Small intestine (tissue), 7 donors: ENCODE data around the gene A3GALT2. TPM values are rescaled to one million over a fixed set of nuclear protein-coding genes. Genes with fewer than 3 reads are reported as not detected.
A peak's percentile ranks its signal among the peaks of the same experiment; 100 is the strongest.

Experiments
- DNase-seq, 2 donors: peaks; one replicate each; pipeline versions ENCODE4 v3.0.0 to v3.0.0-alpha.2; 2013
- FAIRE-seq: peaks from 2 replicates; lab custom pipeline; 2012; peaks lifted over from hg19 to GRCh38; lab: Jason Lieb, UNC
- H3K27ac ChIP-seq, 3 donors: one replicate each; pipeline ENCODE4 v1.5.1; 2013; ENCODE audit warnings: low read length in 2 of 3, mild to moderate bottlenecking in 2 of 3, control low read depth in 1 of 3, inconsistent platforms in 1 of 3, low read depth in 1 of 3, moderate library complexity in 1 of 3
- H3K27me3 ChIP-seq, 3 donors: one replicate each; pipeline ENCODE4 v1.6.1; 2013; ENCODE audit warnings: low read length in 3 of 3, inconsistent platforms in 1 of 3; ENCODE audit not compliant: control insufficient read depth in 3 of 3, insufficient read depth in 3 of 3
- H3K36me3 ChIP-seq, 3 donors: one replicate each; pipeline ENCODE4 v1.6.1; 2013; ENCODE audit warnings: low read length in 3 of 3, inconsistent platforms in 1 of 3, low read depth in 1 of 3, mild to moderate bottlenecking in 1 of 3, moderate library complexity in 1 of 3; ENCODE audit not compliant: control insufficient read depth in 3 of 3, insufficient read depth in 2 of 3
- H3K4me1 ChIP-seq, 3 donors: one replicate each; pipeline ENCODE4 v1.6.1; 2013; ENCODE audit warnings: low read length in 2 of 3, inconsistent platforms in 1 of 3, low read depth in 1 of 3, mild to moderate bottlenecking in 1 of 3, moderate library complexity in 1 of 3; ENCODE audit not compliant: control insufficient read depth in 3 of 3, insufficient read depth in 2 of 3
- H3K4me3 ChIP-seq, 3 donors: one replicate each; pipeline ENCODE4 v1.5.1; 2013; ENCODE audit warnings: low read length in 3 of 3, control low read depth in 1 of 3, inconsistent platforms in 1 of 3, low read depth in 1 of 3, mild to moderate bottlenecking in 1 of 3, moderate library complexity in 1 of 3
- H3K9me3 ChIP-seq, 2 donors: one replicate each; pipeline ENCODE4 v1.6.1; 2013; ENCODE audit warnings: low read depth in 1 of 2, low read length in 1 of 2; ENCODE audit not compliant: control insufficient read depth in 2 of 2, insufficient read depth in 1 of 2
- WGBS, 3 donors: extraction: QIAGEN DNeasy Blood & Tissue Kit; methylation state at CpG; one replicate each; pipeline ENCODE4 v1.1.7; 2013; 5-methylcytosine and 5-hydroxymethylcytosine counted together
- polyA plus RNA-seq, 4 donors: library from polyadenylated mRNA; stranded (reverse) in 3 of 4; unstranded in 1 of 4; fragments of 200-250 nt in 3 of 4; fragments of 120-200 nt in 1 of 4; gene quantifications; one replicate each; pipeline versions ENCODE4 v1.2.1 to v1.2.3, GENCODE V29; 2013
- donor health status: healthy with polysubstance abuse.
- donor health status: control.
- donor health status: control.
- donor health status: Bipolar disorder and iron deficiency.
- donor health status: healthy.

A3GALT2 gene
- polyA plus RNA-seq, 4 donors = 0.04 TPM; not detected in 3

DNA sequence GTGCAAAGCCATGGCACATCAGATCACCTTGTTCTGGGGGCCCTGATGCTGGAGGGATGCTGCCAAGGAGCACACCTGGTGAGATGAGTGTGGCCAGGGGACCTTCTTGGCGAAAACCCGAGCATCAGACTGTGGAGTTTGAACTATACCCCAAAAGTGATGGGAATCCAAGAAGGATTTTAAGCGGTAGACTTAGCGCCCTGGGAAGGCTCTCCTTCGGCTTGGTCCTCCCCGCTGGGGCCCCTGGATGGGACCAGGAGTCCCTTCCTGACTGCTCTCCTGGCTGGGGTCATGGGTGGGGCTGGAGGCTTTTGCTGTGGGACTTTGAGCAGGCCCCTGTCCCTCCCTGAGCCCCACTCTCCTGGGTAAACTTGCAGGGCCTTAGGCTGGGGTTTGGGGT, 54.1 kb downstream of the A3GALT2 start:
- Histone ChIP-seq H3K27ac (no peak overlapping the region), H3K4me1 (no peaks in the 10 kb centered on the region), H3K36me3 (peaks cover 0 to 59% (median 0%) of the 10 kb centered on the region in 3 donors), H3K9me3 (no peaks in the 10 kb centered on the region), H3K27me3 (no peaks in the 10 kb centered on the region), H3K4me3 (no peak overlapping the region)
- FAIRE-seq (no peak), DNase-seq (no peak)
- 91 to 96% (median 92%) methylated on average over 6 of the region's 6 CpGs for WGBS, 3 donors

DNA sequence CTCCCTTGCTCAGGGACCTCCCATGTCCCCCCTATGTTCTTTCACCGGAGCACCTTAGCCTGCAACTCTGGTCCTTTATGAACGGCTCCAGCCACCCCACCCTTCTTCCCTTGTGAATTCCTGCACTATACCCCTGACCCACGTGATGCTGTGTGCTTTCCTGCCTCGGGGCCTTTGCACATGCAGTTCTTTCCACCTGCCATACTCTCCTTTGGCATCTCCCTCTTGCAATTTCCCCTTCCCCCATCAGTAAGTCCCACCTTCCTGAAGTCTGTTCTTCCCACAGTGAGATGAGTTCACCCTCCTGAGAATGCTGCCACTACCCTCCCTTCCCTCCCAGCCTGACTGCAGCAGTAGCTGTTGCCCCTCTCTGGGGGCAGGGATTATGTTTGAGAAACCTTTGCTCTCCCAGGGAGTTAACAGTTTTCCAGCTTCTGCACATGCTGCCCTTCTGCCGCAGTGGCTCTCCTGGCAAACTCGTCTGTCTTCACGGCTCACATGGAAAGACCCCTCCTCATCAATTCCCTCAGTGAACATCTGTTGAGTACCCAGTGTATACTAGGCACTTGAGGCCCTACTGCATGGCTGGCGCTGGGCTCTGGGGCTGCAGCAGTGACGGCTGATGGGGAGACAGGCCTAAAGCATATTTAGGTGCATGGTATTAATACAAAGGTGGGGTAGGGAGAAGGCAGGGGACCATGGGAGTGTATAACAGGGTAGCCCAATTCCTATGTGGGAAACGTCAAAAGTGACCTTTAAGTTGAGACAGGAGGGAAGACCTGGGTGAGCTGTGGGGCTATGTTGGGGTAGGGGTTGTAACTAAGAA, 54.9 kb downstream of the A3GALT2 start:
- no peak overlapping the region for H3K27ac ChIP-seq
- FAIRE-seq = no peak

DNA sequence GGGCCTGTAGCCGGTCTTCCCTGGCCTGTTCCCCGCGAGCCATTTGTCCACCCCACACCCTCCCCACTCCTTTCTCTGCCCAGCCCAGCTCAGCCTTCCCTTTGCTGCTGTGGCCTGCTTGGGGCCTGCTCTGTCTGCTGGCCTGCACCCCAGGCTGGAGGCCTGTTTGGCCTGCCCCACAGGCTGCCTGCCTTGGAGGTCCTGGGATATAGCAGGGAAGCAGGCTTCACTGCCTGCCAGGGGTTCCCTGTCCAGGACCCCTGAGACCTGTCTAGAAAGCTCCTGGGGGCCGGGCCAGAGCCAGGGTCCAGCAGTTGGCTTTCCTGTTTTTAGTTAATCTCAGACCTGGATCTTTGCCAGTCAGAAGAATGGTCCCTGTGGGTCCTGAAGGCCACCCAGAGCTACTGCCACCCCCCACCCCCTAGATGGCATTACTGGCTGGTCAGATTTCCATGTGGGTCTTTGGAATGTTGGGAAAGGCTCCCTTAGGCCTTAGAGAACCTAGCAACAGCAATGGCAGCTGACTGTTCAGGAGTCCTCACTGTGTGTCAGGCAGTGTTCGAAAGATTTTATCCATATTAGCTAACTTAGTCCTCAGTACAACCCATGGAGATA, 56.9 kb downstream of the A3GALT2 start:
- H3K36me3 ChIP-seq = peaks cover 0 to 43% (median 0%) of the 10 kb centered on the region in 3 donors
- no peak overlapping the region for H3K27ac ChIP-seq
- H3K9me3 ChIP-seq = no peaks in the 10 kb centered on the region
- FAIRE-seq (no peak), DNase-seq (no peak)
- no peak overlapping the region for H3K4me3 ChIP-seq
- 84 to 100% (median 87%) methylated on average over 2 to 5 of the region's 5 CpGs for WGBS, 3 donors
- no peaks in the 10 kb centered on the region for H3K27me3 ChIP-seq
- peaks cover 3 to 10% (median 3%) of the 10 kb centered on the region in 3 donors for H3K4me1 ChIP-seq

More for the DNA sequence above, 54.9 kb downstream of the A3GALT2 start:
- Histone ChIP-seq H3K4me1 (no peaks in the 10 kb centered on the region), H3K9me3 (no peaks in the 10 kb centered on the region), H3K27me3 (no peaks in the 10 kb centered on the region), H3K4me3 (no peak overlapping the region), H3K36me3 (peaks cover 0 to 51% (median 0%) of the 10 kb centered on the region in 3 donors)
- DNase-seq = no peak
- WGBS, 3 donors = 82 to 88% (median 85%) methylated on average over 10 of the region's 10 CpGs

DNA sequence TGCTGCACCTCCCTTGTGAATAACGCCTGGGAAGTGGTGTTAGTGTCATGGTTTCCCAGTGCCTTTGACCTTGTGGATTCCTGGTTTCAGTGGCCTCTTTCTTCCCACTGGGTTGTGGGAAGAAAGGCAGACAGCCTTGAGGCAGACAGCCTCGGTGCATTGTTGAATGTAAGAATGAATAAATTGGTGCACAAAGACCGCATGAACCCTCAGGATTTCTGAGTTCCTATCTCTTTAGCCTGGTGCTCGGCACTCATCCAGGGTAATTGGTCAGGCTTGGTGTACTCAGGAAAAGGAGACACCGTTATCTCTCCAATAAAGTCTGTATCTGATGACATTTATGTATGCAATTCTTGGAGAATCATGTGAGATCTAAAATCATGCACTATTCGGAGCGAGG, 59.6 kb downstream of the A3GALT2 start:
- H3K9me3 ChIP-seq = no peaks in the 10 kb centered on the region
- H3K4me3 ChIP-seq = no peak overlapping the region
- no peaks in the 10 kb centered on the region for H3K27me3 ChIP-seq
- FAIRE-seq = no peak
- peaks cover 0 to 37% (median 0%) of the 10 kb centered on the region in 3 donors for H3K36me3 ChIP-seq
- peaks cover 11 to 26% (median 18%) of the 10 kb centered on the region in 3 donors for H3K4me1 ChIP-seq
- WGBS, 3 donors = 74 to 78% (median 75%) methylated on average over 7 of the region's 7 CpGs
- H3K27ac ChIP-seq = no peak overlapping the region
- DNase-seq = no peak

DNA sequence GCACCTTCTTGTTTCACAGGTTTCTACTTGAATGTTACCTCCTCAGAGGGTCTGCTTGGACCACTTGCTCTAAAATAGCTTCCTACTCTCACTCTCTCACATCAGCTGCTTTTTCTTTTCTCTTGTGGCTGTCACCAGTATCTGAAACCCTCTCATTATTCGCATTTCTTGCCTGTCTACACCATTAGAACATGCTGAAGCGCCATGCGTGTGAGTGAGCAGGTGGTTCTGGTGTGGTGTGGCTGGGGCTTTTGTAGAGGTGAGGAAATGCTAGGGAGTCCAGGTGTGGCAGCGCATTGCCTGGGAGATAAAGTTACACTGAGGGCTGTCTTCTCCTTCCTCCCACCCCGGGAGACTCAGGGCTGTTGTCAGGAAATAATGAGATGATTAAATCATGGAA, 60.5 kb downstream of the A3GALT2 start:
- Histone ChIP-seq H3K4me1 (peaks cover 11 to 26% (median 18%) of the 10 kb centered on the region in 3 donors), H3K27me3 (no peaks in the 10 kb centered on the region), H3K27ac (no peak overlapping the region), H3K9me3 (no peaks in the 10 kb centered on the region), H3K36me3 (peaks cover 0 to 29% (median 0%) of the 10 kb centered on the region in 3 donors), H3K4me3 (no peak overlapping the region)
- FAIRE-seq (no peak), DNase-seq (no peak)
- WGBS, 3 donors = 62 to 67% (median 64%) methylated on average over 5 of the region's 5 CpGs

DNA sequence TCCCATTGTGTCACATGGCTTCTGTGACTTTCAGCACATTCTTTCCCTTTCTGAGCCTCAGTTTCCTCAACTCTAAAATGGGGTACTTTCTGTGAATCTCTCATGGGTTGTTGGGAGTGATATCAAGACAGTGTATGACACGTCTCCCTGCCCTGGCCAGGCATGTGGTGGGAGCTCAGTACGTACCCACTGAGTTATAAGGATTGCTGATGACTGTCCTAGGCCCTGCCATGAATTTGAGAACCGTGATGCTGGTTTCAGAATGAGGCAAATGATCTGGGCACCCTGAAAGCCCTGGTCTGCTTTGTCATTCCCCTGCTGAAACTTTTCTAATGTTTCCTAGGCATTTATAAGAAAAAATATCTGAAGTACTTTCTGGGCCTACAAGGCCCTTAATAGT, 61.0 kb downstream of the A3GALT2 start:
- H3K9me3 ChIP-seq = no peaks in the 10 kb centered on the region
- H3K4me3 ChIP-seq = no peak overlapping the region
- no peak overlapping the region for H3K27ac ChIP-seq
- 87 to 94% (median 89%) methylated on average over 3 of the region's 3 CpGs for WGBS, 3 donors
- DNase-seq (no peak), FAIRE-seq (no peak)
- H3K36me3 ChIP-seq = peaks cover 0 to 26% (median 0%) of the 10 kb centered on the region in 3 donors
- H3K4me1 ChIP-seq = peaks cover 11 to 26% (median 18%) of the 10 kb centered on the region in 3 donors
- H3K27me3 ChIP-seq = no peaks in the 10 kb centered on the region

DNA sequence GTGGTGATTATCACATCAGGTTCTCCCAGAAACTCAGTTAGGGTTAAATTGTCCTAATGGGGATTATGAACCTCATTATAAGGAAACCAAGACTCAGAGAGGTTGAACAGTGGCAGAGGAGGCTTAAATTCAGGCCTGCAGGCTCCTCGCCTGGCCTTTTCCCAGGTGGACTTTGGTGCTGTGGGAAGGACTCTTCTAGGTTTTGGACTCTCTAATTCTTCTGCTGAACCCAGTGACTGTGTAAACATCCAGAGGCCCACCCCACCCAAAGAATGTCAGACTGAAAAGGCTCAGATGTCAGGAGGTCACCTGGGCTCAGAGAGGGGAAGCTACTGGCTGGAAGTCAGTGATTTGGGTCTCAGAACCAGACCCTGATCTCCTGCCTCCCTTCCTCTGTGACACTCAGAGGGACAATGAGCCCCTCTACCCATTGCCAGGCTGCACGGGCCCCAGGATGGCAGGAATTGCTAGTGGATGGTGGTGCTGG, 62.1 kb downstream of the A3GALT2 start:
- no peaks in the 10 kb centered on the region for H3K9me3 ChIP-seq
- no peaks in the 10 kb centered on the region for H3K27me3 ChIP-seq
- no peak for FAIRE-seq
- H3K4me1 ChIP-seq = peaks cover 11 to 26% (median 18%) of the 10 kb centered on the region in 3 donors
- H3K27ac ChIP-seq = peak overlapping the region in 1 of 3 donors; percentile 81
- peak; percentile 28 to 44 for DNase-seq
- no peak overlapping the region for H3K4me3 ChIP-seq
- WGBS, 3 donors = 68 to 81% (median 72%) methylated on average over 2 of the region's 2 CpGs
- peaks cover 0 to 25% (median 0%) of the 10 kb centered on the region in 3 donors for H3K36me3 ChIP-seq
